Stimulated activated CD4-positive, alpha-beta T cell treated with anti-CD3 and anti-CD28 coated beads, Interleukin-15, amount 100 ng/mL, for 24 hours (primary cell): ENCODE results near the gene DOK4.
"Not testable (repeated sequence)": the region's sequence is repeated elsewhere in the genome, so short reads cannot be mapped to it uniquely, and the experiment has no call there.

Source experiments
- DNase-seq: peaks from one replicate; pipeline ENCODE4 v3.0.0-alpha.2; 2020

DOK4 gene

GRCh38 chr16:57439947-57440346 lies 46.3 kb downstream of the DOK4 start:
- DNase-seq: not testable (repeated sequence)

DNA sequence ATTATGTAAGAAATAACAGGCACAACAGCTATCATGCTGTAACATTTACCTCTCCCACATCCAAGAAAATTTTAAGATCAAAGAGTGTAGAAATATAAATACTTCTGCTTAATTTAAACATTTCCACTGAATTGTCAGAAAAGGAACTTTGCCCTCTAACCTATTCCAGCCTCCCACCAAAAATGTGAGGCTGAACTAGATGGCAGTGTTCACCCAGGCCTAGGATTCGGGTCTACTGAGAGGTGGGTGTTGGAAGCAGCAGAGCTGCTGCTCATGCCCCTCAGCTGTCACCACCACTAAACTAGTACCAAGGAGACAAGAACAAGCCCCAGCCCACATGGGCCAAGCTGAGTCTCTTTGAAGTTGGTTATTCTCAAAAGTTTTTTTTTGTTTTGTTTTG lies 50.5 kb downstream of the DOK4 start:
- no peak for DNase-seq

GRCh38 chr16:57434003-57434402 lies 52.3 kb downstream of the DOK4 start:
- no peak for DNase-seq

- DNase-seq: no peak
Observed at GRCh38 chr16:57432989-57433388, 53.3 kb downstream of the DOK4 start.

- DNase-seq: no peak
Observed at GRCh38 chr16:57432505-57432904, 53.8 kb downstream of the DOK4 start.

GRCh38 chr16:57430955-57431354 lies 55.3 kb downstream of the DOK4 start:
- DNase-seq: no peak

- DNase-seq: no peak
Observed at GRCh38 chr16:57427824-57428223, 58.5 kb downstream of the DOK4 start.

DNA sequence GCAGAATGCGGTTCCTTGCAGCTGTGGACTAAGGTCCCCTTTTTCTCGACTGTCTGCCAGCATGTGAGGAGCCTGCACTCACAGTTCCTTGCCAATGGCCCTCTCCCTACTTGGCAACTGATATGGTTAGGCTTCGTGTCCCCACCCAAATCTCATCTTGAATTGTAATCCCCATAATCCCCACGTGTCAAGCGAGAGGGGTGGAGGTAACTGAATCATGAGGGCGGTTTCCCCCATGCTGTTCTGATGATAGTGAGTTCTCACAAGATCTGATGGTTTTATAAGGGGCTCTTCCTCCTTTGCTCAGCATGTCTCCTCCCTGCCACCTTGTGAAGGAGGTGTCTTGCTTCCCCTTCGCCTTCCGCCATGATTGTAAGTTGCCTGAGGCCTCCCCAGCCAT lies 59.0 kb downstream of the DOK4 start:
- no peak for DNase-seq

DNA sequence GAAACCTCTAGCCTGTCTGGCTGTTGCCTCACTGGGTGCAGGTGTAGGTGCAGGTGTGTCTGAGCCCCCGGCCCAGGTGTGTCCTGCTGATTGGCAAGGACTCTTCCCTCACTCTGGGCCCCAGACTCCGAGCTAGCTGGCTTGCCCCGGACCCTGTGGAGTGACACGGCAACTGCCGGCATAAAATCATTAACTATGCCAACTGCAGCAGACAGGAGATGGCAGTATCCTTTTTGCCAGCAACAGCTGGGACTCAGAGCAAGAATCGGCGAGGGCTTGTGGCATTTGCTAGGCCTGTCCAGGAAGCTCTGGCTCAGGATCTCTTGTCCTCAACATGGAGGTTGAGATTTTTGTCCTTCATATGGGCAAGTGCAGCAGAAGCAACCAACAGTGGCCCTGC lies 59.9 kb downstream of the DOK4 start:
- DNase-seq: no peak

- no peak for DNase-seq
Observed at GRCh38 chr16:57424583-57424982, 61.7 kb downstream of the DOK4 start.

DNA sequence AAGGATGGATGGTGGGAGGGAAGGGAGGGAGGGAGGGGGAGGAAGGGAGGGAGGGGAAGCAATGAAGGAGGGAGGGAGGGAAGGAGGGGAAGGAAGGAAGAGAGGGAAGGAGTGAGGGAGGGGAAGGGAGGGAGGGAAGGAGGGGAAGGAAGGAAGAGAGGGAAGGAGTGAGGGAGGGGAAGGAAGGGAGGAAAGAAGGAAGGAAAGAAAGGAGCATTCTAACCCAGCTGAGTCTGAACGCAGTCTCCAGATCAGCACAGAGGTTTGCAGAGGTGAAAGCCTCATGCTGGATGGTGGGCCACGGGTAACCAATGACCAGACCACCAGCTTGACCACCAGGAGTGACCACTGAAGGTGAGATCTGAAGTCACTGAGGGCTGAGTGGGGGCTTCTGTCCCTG lies 63.1 kb downstream of the DOK4 start:
- no peak for DNase-seq

DNA sequence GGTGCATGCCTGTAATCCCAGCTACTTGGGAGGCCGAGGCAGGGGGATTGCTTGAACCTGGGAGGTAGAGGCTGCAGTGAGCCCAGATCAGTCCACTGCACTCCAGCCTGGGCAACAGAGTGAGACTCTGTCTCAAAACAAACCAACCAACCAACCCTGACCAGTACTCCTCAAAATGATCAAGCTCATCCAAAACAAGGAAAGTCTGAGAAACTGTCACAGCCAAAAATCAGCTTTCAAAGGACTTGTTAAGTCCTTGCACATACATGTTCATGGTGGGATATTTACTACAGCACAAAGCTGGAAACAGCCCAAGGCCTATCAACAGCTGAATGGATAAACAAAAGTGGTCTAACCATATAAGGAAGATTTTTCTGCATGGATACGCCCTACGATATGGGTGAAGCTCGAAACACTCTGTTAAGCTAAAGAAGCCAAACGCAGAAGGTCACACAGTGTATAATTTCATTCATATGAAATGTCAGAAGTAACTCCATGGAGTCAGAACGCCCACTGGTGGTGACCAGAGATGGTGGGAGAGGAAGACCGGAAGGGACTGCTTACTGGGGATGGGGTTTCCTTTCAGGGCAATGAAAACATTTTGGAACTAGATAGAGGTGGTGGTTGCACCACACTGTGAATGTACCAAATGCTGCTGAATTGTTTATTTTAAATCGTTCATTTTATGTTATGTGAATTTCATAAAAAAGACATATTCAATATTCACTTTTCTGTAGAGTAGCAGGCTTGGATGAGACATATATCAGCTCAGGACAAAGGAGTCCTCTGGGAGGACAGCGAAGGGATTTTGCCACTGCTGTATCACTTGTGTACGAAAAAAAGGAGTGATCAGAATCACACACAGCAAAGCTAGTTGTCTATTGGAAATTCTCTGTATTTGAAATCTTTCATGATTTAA lies 64.0 kb downstream of the DOK4 start:
- no peak for DNase-seq
